Kidney (tissue), 14 donors: ENCODE data around the gene SDE2. TPM values are rescaled to one million over a fixed set of nuclear protein-coding genes. Genes with fewer than 3 reads are reported as not detected.

ENCODE experiments used
- DNase-seq, 5 donors: peaks; one replicate each; pipeline ENCODE4 v3.0.0-alpha.2; 2013 to 2020
- FAIRE-seq: peaks from 2 replicates; lab custom pipeline; 2012; peaks lifted over from hg19 to GRCh38; lab: Jason Lieb, UNC
- H3K27ac ChIP-seq, 2 donors: one replicate each; pipeline ENCODE4 v1.7.0; 2013; ENCODE audit warnings: low read depth in 2 of 2, low read length in 2 of 2, inconsistent platforms in 1 of 2
- H3K27me3 ChIP-seq: one replicate; pipeline ENCODE4 v1.7.1; 2013; ENCODE audit warnings: low read length, inconsistent platforms; ENCODE audit not compliant: control insufficient read depth, insufficient read depth
- H3K36me3 ChIP-seq, 3 donors: one replicate each; pipeline versions ENCODE4 v1.7.0 to v1.7.1; 2013; ENCODE audit warnings: low read length in 3 of 3, control low read depth in 1 of 3, inconsistent platforms in 1 of 3; ENCODE audit not compliant: insufficient read depth in 3 of 3, control insufficient read depth in 2 of 3
- H3K4me1 ChIP-seq, 3 donors: one replicate each; pipeline versions ENCODE4 v1.7.0 to v1.7.1; 2013; ENCODE audit warnings: low read length in 3 of 3, inconsistent platforms in 1 of 3, low read depth in 1 of 3; ENCODE audit not compliant: control insufficient read depth in 2 of 3, insufficient read depth in 2 of 3
- H3K4me3 ChIP-seq, 3 donors: one replicate each; pipeline versions ENCODE4 v1.7.0 to v1.8.1; 2013; ENCODE audit warnings: low read length in 3 of 3, control low read depth in 1 of 3, inconsistent platforms in 1 of 3
- H3K9ac ChIP-seq, 3 donors: one replicate each; pipeline versions ENCODE4 v1.7.0 to v1.7.1; 2013; ENCODE audit warnings: low read length in 3 of 3, control low read depth in 1 of 3, inconsistent platforms in 1 of 3
- H3K9me3 ChIP-seq, 3 donors: one replicate each; pipeline versions ENCODE4 v1.7.0 to v1.7.1; 2013; ENCODE audit warnings: low read length in 3 of 3, control low read depth in 1 of 3, inconsistent platforms in 1 of 3; ENCODE audit not compliant: control insufficient read depth in 2 of 3, insufficient read depth in 1 of 3
- CTCF ChIP-seq: IDR thresholded peaks from 3 replicates; pipeline ENCODE4 v1.5.1; 2012; ENCODE audit warnings: mild to moderate bottlenecking, moderate library complexity, borderline replicate concordance; ENCODE audit not compliant: insufficient read depth; ENCODE audit errors: extremely low read depth
- intact Hi-C: fragments of 100-400 bp; cut with DNase I; formaldehyde crosslinking; loops from one replicate; pipeline ENCODE4 v1.11.1; 2022
- polyA plus RNA-seq: library from polyadenylated mRNA; stranded (reverse); fragments of 350-450 nt; fragmentation: Illumina TruSeq; extraction: RNeasy Lipid Tissue Mini Kit (QIAGEN cat#74804); gene quantifications from one replicate; pipeline ENCODE4 v1.2.3, GENCODE V29; 2014; ENCODE audit warnings: low read depth, low replicate concordance; ENCODE audit not compliant: insufficient read depth
- total RNA-seq: library from RNA; stranded (reverse); fragmentation: NEBNext Ultra II Directional; extraction: Animal tissue kit (Norgen Biotek cat#: 25700); gene quantifications from one replicate; pipeline ENCODE4 v1.2.1, GENCODE V29; 2021
- donor health status: control.
- donor health status: control.
- donor health status: control.
- donor health status: control.
- donor health status: control.
- donor health status: DM: yes; HTN: yes; CAD: no.
- donor health status: Normal renal cell carcinoma (clear cell type).

Gene SDE2
- total and polyA plus RNA-seq, 2 donors from 2014 or later: 3.4 to 19.2 TPM

- no peaks in the 10 kb centered on the region for H3K4me1 ChIP-seq
- no peaks in the 10 kb centered on the region for H3K36me3 ChIP-seq
- FAIRE-seq (no peak), DNase-seq (no peak)
- no peak overlapping the region for H3K4me3 ChIP-seq
- no peak overlapping the region for H3K27ac ChIP-seq
- H3K9ac ChIP-seq: no peak overlapping the region
- H3K9me3 ChIP-seq: no peaks in the 10 kb centered on the region
- no peak for TF ChIP-seq CTCF
- no peaks in the 10 kb centered on the region for H3K27me3 ChIP-seq
- intact Hi-C loops: no loop called here
These were observed 35.2 kb downstream of the SDE2 start for GRCh38 chr1:225963735-225964530.

- no peak for FAIRE-seq
- intact Hi-C loops: no loop called here
These were observed 36.6 kb downstream of the SDE2 start for GRCh38 chr1:225962440-225962975.

GRCh38 chr1:225961659-225962439 is 37.3 kb downstream of the SDE2 start:
- Histone ChIP-seq H3K9me3 (no peaks in the 10 kb centered on the region), H3K9ac (no peak overlapping the region), H3K27me3 (no peaks in the 10 kb centered on the region), H3K27ac (no peak overlapping the region), H3K4me1 (no peaks in the 10 kb centered on the region), H3K36me3 (no peaks in the 10 kb centered on the region), H3K4me3 (no peak overlapping the region)
- FAIRE-seq (no peak), DNase-seq (no peak)
- intact Hi-C loops: no loop called here
- peak; percentile 1 for TF ChIP-seq CTCF

More at GRCh38 chr1:225962440-225962975, 36.6 kb downstream of the SDE2 start:
- Histone ChIP-seq H3K4me3 (no peak overlapping the region), H3K9me3 (no peaks in the 10 kb centered on the region), H3K4me1 (no peaks in the 10 kb centered on the region), H3K27me3 (no peaks in the 10 kb centered on the region), H3K36me3 (no peaks in the 10 kb centered on the region), H3K27ac (no peak overlapping the region), H3K9ac (no peak overlapping the region)
- peak in 4 of 5 donors; percentile 49 to 77 (median 66) for DNase-seq
- peak; percentile 55 for TF ChIP-seq CTCF
